Measurements from ENCODE around the gene ORM1.

DNA sequence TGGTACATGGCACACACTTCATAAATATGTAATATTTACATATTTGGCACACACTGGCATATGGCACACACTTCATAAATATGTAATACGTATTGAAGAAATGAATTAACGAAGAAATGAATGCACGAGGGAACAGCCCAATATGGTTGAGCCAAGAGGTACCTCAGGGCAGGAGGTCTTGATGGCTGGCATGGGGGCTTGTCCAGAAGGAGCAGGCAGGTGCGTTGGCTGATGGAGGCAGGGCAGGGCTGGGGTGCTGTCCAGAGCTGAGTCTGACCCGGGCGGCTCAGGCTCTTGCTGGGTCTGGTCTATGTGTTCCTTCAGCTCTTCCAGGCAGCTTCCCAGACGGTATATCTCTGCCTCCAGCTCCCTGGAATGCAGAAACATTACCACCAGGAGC is 38.6 kb downstream of the ORM1 start:
- TF ChIP-seq, protein P1, sequence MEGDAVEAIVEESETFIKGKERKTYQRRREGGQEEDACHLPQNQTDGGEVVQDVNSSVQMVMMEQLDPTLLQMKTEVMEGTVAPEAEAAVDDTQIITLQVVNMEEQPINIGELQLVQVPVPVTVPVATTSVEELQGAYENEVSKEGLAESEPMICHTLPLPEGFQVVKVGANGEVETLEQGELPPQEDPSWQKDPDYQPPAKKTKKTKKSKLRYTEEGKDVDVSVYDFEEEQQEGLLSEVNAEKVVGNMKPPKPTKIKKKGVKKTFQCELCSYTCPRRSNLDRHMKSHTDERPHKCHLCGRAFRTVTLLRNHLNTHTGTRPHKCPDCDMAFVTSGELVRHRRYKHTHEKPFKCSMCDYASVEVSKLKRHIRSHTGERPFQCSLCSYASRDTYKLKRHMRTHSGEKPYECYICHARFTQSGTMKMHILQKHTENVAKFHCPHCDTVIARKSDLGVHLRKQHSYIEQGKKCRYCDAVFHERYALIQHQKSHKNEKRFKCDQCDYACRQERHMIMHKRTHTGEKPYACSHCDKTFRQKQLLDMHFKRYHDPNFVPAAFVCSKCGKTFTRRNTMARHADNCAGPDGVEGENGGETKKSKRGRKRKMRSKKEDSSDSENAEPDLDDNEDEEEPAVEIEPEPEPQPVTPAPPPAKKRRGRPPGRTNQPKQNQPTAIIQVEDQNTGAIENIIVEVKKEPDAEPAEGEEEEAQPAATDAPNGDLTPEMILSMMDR (conservative IDR thresholded peaks at IDR 0.05 in 1 of 2, IDR thresholded peaks at IDR 0.05 in 1 of 2; ENCODE audit: low read depth in 1 of 2, low read length in 2 of 2) = no peak
- no peak for TF ChIP-seq EZH2 (IDR thresholded peaks at IDR 0.05; ENCODE audit: low read length, missing control alignments)
